Liver (tissue), 9 donors: ENCODE data around the gene ATP13A1. TPM values are rescaled to one million over a fixed set of nuclear protein-coding genes. Genes with fewer than 3 reads are reported as not detected.
A peak's percentile ranks its signal among the peaks of the same experiment; 100 is the strongest.

Experiments
- DNase-seq: peaks from one replicate; pipeline ENCODE4 v3.0.0-alpha.2; 2017; ENCODE audit warnings: low spot score
- H3K27ac ChIP-seq, 2 donors: one replicate each; pipeline ENCODE4 v1.7.0; 2013; ENCODE audit warnings: inconsistent platforms in 2 of 2, low read length in 2 of 2, control low read depth in 1 of 2, low read depth in 1 of 2, mild to moderate bottlenecking in 1 of 2
- H3K27me3 ChIP-seq, 4 donors: one replicate each; pipeline versions ENCODE4 v1.6.1 to v1.7.0; 2013; ENCODE audit warnings: low read length in 3 of 4, inconsistent platforms in 1 of 4, mild to moderate bottlenecking in 1 of 4, moderate library complexity in 1 of 4; ENCODE audit not compliant: control insufficient read depth in 4 of 4, insufficient read depth in 4 of 4
- H3K36me3 ChIP-seq, 4 donors: one replicate each; pipeline versions ENCODE4 v1.6.1 to v1.7.0; 2013; ENCODE audit warnings: low read length in 3 of 4, mild to moderate bottlenecking in 3 of 4, low read depth in 1 of 4, moderate library complexity in 1 of 4; ENCODE audit not compliant: control insufficient read depth in 4 of 4, insufficient read depth in 3 of 4
- H3K4me1 ChIP-seq, 4 donors: one replicate each; pipeline versions ENCODE4 v1.6.1 to v1.7.0; 2013; ENCODE audit warnings: low read length in 3 of 4, mild to moderate bottlenecking in 3 of 4, moderate library complexity in 1 of 4; ENCODE audit not compliant: control insufficient read depth in 4 of 4, insufficient read depth in 4 of 4
- H3K4me3 ChIP-seq, 3 donors: one replicate each; pipeline versions ENCODE4 v1.6.1 to v1.7.0; 2013; ENCODE audit warnings: low read length in 3 of 3, control low read depth in 1 of 3, low read depth in 1 of 3, mild to moderate bottlenecking in 1 of 3
- H3K9ac ChIP-seq, 2 donors: one replicate each; pipeline ENCODE4 v1.7.0; 2013; ENCODE audit warnings: low read length in 2 of 2, mild to moderate bottlenecking in 2 of 2, moderate library complexity in 2 of 2, control low read depth in 1 of 2, low read depth in 1 of 2
- H3K9me3 ChIP-seq, 4 donors: one replicate each; pipeline versions ENCODE4 v1.6.1 to v1.7.0; 2013; ENCODE audit warnings: low read length in 3 of 4; ENCODE audit not compliant: control insufficient read depth in 4 of 4
- ATF3 ChIP-seq: IDR thresholded peaks from 2 replicates; pipeline ENCODE4 v1.6.1; 2016; ENCODE audit warnings: antibody characterized with exemption
- CTCF ChIP-seq: fragments of 150-350 bp; IDR thresholded peaks from 2 replicates; pipeline ENCODE4 v1.5.1; 2017; ENCODE audit warnings: improper control_type of control experiment, low read depth, low read length; ENCODE audit not compliant: missing input control
- EGR1 ChIP-seq, 2 donors: IDR thresholded peaks; 2 replicates each; pipeline ENCODE4 v1.6.1; 2016 to 2018; ENCODE audit warnings: antibody characterized with exemption in 2 of 2, low read depth in 2 of 2
- FOXA1 ChIP-seq: IDR thresholded peaks from 2 replicates; pipeline ENCODE4 v1.6.1; 2016; ENCODE audit warnings: antibody characterized with exemption
- NR2F2 ChIP-seq: IDR thresholded peaks from 2 replicates; pipeline ENCODE4 v1.6.1; 2016; ENCODE audit warnings: antibody characterized with exemption
- REST ChIP-seq: IDR thresholded peaks from 2 replicates; pipeline ENCODE4 v1.6.1; 2016; ENCODE audit warnings: antibody characterized with exemption, mild to moderate bottlenecking
- SP1 ChIP-seq: IDR thresholded peaks from 2 replicates; pipeline ENCODE4 v1.6.1; 2018; ENCODE audit warnings: antibody characterized with exemption, mild to moderate bottlenecking
- TAF1 ChIP-seq: conservative IDR thresholded peaks from 2 replicates; pipeline ENCODE4 v1.6.1; 2016; ENCODE audit warnings: antibody characterized with exemption, mild to moderate bottlenecking
- YY1 ChIP-seq: IDR thresholded peaks from 2 replicates; pipeline ENCODE4 v1.6.1; 2016; ENCODE audit warnings: antibody characterized with exemption, mild to moderate bottlenecking
- WGBS: extraction: QIAGEN DNeasy Blood & Tissue Kit; methylation state at CpG from one replicate; pipeline ENCODE4 v1.1.7; 2013; 5-methylcytosine and 5-hydroxymethylcytosine counted together
- polyA plus RNA-seq, 2 donors: library from polyadenylated mRNA; stranded (reverse) in 1 of 2; unstranded in 1 of 2; fragments of 200-250 nt in 1 of 2; fragments of >200 nt in 1 of 2; fragmentation: Nextera tagmentation in 1 of 2; extraction: Ambion mirVana in 1 of 2; gene quantifications; one replicate each; pipeline versions ENCODE4 v1.2.1 to v1.2.3, GENCODE V29; 2013 to 2015
- total RNA-seq, 2 donors: library from RNA; depleted of rRNA; stranded (reverse); fragments of >200 nt; gene quantifications; one replicate each; pipeline ENCODE4 v1.2.3, GENCODE V29; 2014
- TF ChIP-seq, protein P1 (sequence below): IDR thresholded peaks from 2 replicates; pipeline ENCODE4 v1.6.1; 2016; ENCODE audit warnings: antibody characterized with exemption
- donor health status: healthy.
- donor health status: healthy.
- donor health status: healthy.
- donor health status: healthy.
- donor health status: healthy.

Gene ATP13A1
- total and polyA plus RNA-seq, 4 donors: 15.1 to 36.5 (median 20.5) TPM

DNA sequence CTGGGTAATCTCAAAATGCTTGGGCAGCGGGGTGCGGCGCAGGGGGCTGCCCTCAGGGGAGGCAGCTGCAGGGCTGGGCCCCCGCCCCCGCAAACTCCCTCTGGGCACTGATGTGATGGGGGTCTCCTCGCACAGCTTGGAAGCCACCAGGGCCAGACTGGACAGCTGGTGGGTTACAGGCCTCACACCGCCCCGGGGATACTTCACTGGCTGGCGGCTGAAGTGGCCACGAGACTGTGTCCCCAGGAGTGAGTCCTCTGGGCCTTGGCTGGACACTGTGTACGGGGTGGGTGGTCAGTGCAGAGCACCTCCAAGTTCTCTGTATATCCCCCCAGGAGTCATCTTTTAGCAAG, 33.4 kb downstream of the ATP13A1 start:
- DNase-seq: no peak
- Histone ChIP-seq H3K9ac (no peak overlapping the region), H3K27me3 (peaks cover 0 to 2% (median 0%) of the 10 kb centered on the region in 4 donors), H3K9me3 (no peaks in the 10 kb centered on the region), H3K36me3 (peaks cover 0 to 8% (median 5%) of the 10 kb centered on the region in 4 donors), H3K4me3 (no peak overlapping the region), H3K4me1 (peaks cover 0 to 8% (median 3%) of the 10 kb centered on the region in 4 donors), H3K27ac (no peak overlapping the region)
- TF ChIP-seq YY1: no peak
- no peak for TF ChIP-seq REST
- TF ChIP-seq, protein P1, sequence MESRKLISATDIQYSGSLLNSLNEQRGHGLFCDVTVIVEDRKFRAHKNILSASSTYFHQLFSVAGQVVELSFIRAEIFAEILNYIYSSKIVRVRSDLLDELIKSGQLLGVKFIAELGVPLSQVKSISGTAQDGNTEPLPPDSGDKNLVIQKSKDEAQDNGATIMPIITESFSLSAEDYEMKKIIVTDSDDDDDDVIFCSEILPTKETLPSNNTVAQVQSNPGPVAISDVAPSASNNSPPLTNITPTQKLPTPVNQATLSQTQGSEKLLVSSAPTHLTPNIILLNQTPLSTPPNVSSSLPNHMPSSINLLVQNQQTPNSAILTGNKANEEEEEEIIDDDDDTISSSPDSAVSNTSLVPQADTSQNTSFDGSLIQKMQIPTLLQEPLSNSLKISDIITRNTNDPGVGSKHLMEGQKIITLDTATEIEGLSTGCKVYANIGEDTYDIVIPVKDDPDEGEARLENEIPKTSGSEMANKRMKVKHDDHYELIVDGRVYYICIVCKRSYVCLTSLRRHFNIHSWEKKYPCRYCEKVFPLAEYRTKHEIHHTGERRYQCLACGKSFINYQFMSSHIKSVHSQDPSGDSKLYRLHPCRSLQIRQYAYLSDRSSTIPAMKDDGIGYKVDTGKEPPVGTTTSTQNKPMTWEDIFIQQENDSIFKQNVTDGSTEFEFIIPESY: no peak
- no peak for TF ChIP-seq ATF3
- no peak for TF ChIP-seq CTCF
- TF ChIP-seq SP1: no peak
- TF ChIP-seq FOXA1: no peak
- no peak for TF ChIP-seq EGR1 (IDR thresholded peaks at IDR 0.05; ENCODE audit: low read depth in 2 of 2)
- no peak for TF ChIP-seq NR2F2
- WGBS: 99% methylated on average over 11 of the region's 11 CpGs

DNA sequence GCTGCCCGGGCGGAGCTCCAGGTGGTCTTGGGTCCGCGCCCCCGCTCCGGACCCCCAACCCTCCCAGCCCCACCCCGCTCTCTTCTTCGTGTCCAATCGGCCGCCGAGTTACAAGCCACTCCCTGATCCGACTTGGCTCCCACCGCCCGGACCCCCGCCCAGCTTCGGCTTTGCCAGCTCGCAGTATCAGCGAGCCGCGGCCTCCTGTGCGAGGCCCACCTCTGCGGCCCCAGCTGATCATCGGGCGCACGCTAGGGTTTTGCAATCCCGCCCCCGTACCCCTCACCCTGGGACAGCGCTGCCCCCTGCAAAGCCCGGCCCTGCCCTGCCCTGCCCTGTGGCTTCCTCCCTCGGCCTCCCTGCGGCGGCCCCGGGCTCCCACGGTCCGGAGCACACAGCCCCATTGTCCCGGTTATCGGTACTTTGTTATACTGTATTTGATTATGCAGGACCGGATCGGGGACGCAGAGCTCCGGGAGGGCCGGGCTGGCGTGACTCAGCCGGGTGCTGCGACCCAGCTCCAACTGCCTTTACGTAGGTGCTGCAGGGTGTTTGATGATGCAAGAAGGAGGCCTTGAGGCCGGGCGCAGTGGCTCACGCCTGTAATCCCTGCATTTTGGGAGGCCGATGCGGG, 34.9 kb downstream of the ATP13A1 start:
- TF ChIP-seq SP1 (no peak), TAF1 (no peak)
- Histone ChIP-seq H3K36me3 (peaks cover 0 to 3% (median 0%) of the 10 kb centered on the region in 4 donors), H3K27me3 (peaks cover 0 to 2% (median 0%) of the 10 kb centered on the region in 4 donors), H3K9me3 (no peaks in the 10 kb centered on the region), H3K4me3 (peak overlapping the region in 1 of 3 donors; percentile 44), H3K9ac (no peak overlapping the region), H3K4me1 (peaks cover 0 to 8% (median 3%) of the 10 kb centered on the region in 4 donors), H3K27ac (peak overlapping the region in 1 of 2 donors; percentile 28)
- WGBS: 16% methylated on average over 51 of the region's 51 CpGs
- no peak for DNase-seq
